Loucy (cell line): ENCODE data around the gene GRIN2D.

Experiments used
- H2AFZ ChIP-seq: fragments of 200-600 bp; sonication (generic); 2 replicates; pipeline ENCODE4 v1.6.0; 2016; ENCODE audit warnings: antibody characterized with exemption, mild to moderate bottlenecking, low read length, moderate library complexity
- H3F3A ChIP-seq: fragments of 200-600 bp; 2 replicates; pipeline ENCODE4 v1.6.0; 2016; ENCODE audit warnings: antibody characterized with exemption, low read depth, mild to moderate bottlenecking
- H3K27me3 ChIP-seq: fragments of 200-600 bp; sonication (generic); 2 replicates; pipeline ENCODE4 v1.6.1; 2014; ENCODE audit warnings: low read length, mild to moderate bottlenecking; ENCODE audit not compliant: insufficient read depth, poor library complexity, severe bottlenecking
- H3K36me3 ChIP-seq: fragments of 200-600 bp; sonication (generic); 2 replicates; pipeline ENCODE4 v1.6.1; 2016; ENCODE audit warnings: low read length; ENCODE audit not compliant: insufficient read depth
- H3K4me1 ChIP-seq: fragments of 200-600 bp; sonication (generic); 2 replicates; pipeline ENCODE4 v1.5.1; 2014; ENCODE audit warnings: low read length, mild to moderate bottlenecking; ENCODE audit not compliant: insufficient read depth, poor library complexity, severe bottlenecking
- H3K4me2 ChIP-seq: fragments of 200-600 bp; sonication (generic); 2 replicates; pipeline ENCODE4 v1.6.0; 2014; ENCODE audit warnings: antibody characterized with exemption, low read length, low read depth, mild to moderate bottlenecking; ENCODE audit not compliant: poor library complexity, severe bottlenecking
- H3K4me3 ChIP-seq: fragments of 200-600 bp; sonication (generic); 2 replicates; pipeline ENCODE4 v1.5.1; 2014; ENCODE audit warnings: low read length, mild to moderate bottlenecking, mixed read lengths; ENCODE audit not compliant: poor library complexity, severe bottlenecking
- H3K79me2 ChIP-seq: fragments of 200-600 bp; sonication (generic); 2 replicates; pipeline ENCODE4 v1.6.1; 2014; ENCODE audit warnings: low read length; ENCODE audit not compliant: insufficient read depth
- H3K9ac ChIP-seq: fragments of 200-600 bp; sonication (generic); 2 replicates; pipeline ENCODE4 v1.6.0; 2014; ENCODE audit warnings: mild to moderate bottlenecking, low read depth, low read length, moderate library complexity; ENCODE audit not compliant: poor library complexity, severe bottlenecking
- H3K9me2 ChIP-seq: fragments of 200-600 bp; sonication (generic); replicated peaks from 2 replicates; pipeline ENCODE4 v1.6.1; 2016; ENCODE audit warnings: low read depth, low read length, mixed read lengths
- H3K9me3 ChIP-seq: fragments of 200-600 bp; sonication (generic); 2 replicates; pipeline ENCODE4 v1.6.1; 2014; ENCODE audit warnings: mild to moderate bottlenecking, antibody characterized with exemption, low read length, low read depth; ENCODE audit not compliant: insufficient read depth
- H4K20me1 ChIP-seq: fragments of 200-600 bp; sonication (generic); 2 replicates; pipeline ENCODE4 v1.6.0; 2014; ENCODE audit warnings: antibody characterized with exemption, low read length, mild to moderate bottlenecking; ENCODE audit not compliant: insufficient read depth, poor library complexity, severe bottlenecking
- EZH2phosphoT487 ChIP-seq: fragments of 200-600 bp; IDR thresholded peaks from 2 replicates; pipeline ENCODE4 v1.6.1; 2018; ENCODE audit warnings: antibody characterized with exemption, mild to moderate bottlenecking, moderate library complexity, borderline replicate concordance
- TF ChIP-seq, protein P1 (sequence below): fragments of 200-600 bp; sonication (generic); conservative IDR thresholded peaks from 2 replicates; pipeline ENCODE4 v1.5.1; 2014; ENCODE audit warnings: mild to moderate bottlenecking, antibody characterized with exemption, low read length

GRIN2D gene

DNA sequence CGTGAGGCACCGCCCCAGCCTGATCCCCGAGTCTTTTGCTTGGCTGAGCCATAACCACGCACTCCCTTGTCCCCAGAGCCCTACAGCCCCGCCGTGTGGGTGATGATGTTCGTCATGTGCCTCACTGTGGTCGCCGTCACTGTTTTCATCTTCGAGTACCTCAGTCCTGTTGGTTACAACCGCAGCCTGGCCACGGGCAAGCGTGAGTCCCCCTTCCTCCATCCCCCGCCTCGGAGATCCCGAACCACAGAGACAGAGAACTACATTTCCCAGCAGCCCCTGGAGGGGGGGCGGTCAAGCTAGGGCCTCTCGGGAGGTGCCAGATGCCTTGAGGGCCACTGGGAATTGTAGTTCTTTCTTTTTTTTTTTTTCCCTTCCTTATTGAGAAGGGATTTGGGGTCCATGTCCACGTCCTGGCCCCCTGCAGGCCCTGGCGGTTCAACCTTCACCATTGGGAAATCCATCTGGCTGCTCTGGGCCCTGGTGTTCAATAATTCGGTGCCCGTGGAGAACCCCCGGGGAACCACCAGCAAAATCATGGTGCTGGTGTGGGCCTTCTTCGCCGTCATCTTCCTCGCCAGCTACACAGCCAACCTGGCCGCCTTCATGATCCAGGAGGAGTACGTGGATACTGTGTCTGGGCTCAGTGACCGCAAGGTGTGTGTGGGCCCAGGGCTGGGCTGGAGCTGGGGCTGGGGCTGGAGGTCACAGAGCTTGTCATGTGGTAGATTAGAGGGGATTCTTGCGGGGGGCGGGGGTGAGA is 25.9 kb downstream of the GRIN2D start:
- Histone ChIP-seq H2AFZ (peak overlapping the region; percentile 49), H4K20me1 (no peaks in the 10 kb centered on the region), H3F3A (no peaks in the 10 kb centered on the region), H3K4me2 (peak overlapping the region; percentile 52), H3K9me2 (no peaks in the 10 kb centered on the region), H3K9me3 (no peaks in the 10 kb centered on the region), H3K9ac (peak overlapping the region; percentile 46), H3K4me3 (peak overlapping the region; percentile 54), H3K79me2 (no peaks in the 10 kb centered on the region), H3K36me3 (no peaks in the 10 kb centered on the region), H3K4me1 (peaks cover 10% of the 10 kb centered on the region), H3K27me3 (no peaks in the 10 kb centered on the region)
- no peak for TF ChIP-seq EZH2phosphoT487
- TF ChIP-seq, protein P1, sequence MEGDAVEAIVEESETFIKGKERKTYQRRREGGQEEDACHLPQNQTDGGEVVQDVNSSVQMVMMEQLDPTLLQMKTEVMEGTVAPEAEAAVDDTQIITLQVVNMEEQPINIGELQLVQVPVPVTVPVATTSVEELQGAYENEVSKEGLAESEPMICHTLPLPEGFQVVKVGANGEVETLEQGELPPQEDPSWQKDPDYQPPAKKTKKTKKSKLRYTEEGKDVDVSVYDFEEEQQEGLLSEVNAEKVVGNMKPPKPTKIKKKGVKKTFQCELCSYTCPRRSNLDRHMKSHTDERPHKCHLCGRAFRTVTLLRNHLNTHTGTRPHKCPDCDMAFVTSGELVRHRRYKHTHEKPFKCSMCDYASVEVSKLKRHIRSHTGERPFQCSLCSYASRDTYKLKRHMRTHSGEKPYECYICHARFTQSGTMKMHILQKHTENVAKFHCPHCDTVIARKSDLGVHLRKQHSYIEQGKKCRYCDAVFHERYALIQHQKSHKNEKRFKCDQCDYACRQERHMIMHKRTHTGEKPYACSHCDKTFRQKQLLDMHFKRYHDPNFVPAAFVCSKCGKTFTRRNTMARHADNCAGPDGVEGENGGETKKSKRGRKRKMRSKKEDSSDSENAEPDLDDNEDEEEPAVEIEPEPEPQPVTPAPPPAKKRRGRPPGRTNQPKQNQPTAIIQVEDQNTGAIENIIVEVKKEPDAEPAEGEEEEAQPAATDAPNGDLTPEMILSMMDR = no peak

GRCh38 chr19:48421548-48421947 is 28.1 kb downstream of the GRIN2D start:
- Histone ChIP-seq H3K9ac (no peak overlapping the region), H3K79me2 (no peaks in the 10 kb centered on the region), H3K9me3 (no peaks in the 10 kb centered on the region), H3K9me2 (no peaks in the 10 kb centered on the region), H3K36me3 (no peaks in the 10 kb centered on the region), H3K4me3 (no peak overlapping the region), H3K4me1 (peaks cover 10% of the 10 kb centered on the region), H3K27me3 (no peaks in the 10 kb centered on the region), H4K20me1 (no peaks in the 10 kb centered on the region), H2AFZ (no peak overlapping the region), H3K4me2 (no peak overlapping the region), H3F3A (no peaks in the 10 kb centered on the region)
- TF ChIP-seq, protein P1 = no peak
- TF ChIP-seq EZH2phosphoT487 = no peak

GRCh38 chr19:48424694-48425219 is 31.3 kb downstream of the GRIN2D start:
- Histone ChIP-seq H3K79me2 (no peaks in the 10 kb centered on the region), H4K20me1 (no peaks in the 10 kb centered on the region), H3K4me2 (no peak overlapping the region), H2AFZ (no peak overlapping the region), H3F3A (no peaks in the 10 kb centered on the region), H3K9me3 (no peaks in the 10 kb centered on the region), H3K4me1 (no peaks in the 10 kb centered on the region), H3K36me3 (no peaks in the 10 kb centered on the region), H3K27me3 (no peaks in the 10 kb centered on the region), H3K9me2 (no peaks in the 10 kb centered on the region), H3K4me3 (no peak overlapping the region), H3K9ac (no peak overlapping the region)
- TF ChIP-seq, protein P1 = no peak
- no peak for TF ChIP-seq EZH2phosphoT487
